BE2C (cell line): ENCODE data around the gene PRSS53.

Experiments
- DNase-seq: peaks from one replicate; pipeline ENCODE4 v3.0.0-alpha.2; 2020
- H3K27me3 ChIP-seq: fragments of 250-450 bp; sonication (Bioruptor Pico); 2 replicates; pipeline ENCODE4 v1.5.1; 2020; ENCODE audit warnings: mild to moderate bottlenecking
- H3K36me3 ChIP-seq: fragments of 250-450 bp; sonication (Bioruptor Pico); 2 replicates; pipeline ENCODE4 v1.5.1; 2020; ENCODE audit warnings: mild to moderate bottlenecking
- H3K4me1 ChIP-seq: fragments of 250-450 bp; sonication (Bioruptor Pico); 2 replicates; pipeline ENCODE4 v1.5.1; 2020
- H3K4me3 ChIP-seq: 2 replicates; pipeline ENCODE4 v1.5.1; 2011; ENCODE audit warnings: low read depth, low read length
- H3K9me3 ChIP-seq: fragments of 250-450 bp; sonication (Bioruptor Pico); 2 replicates; pipeline ENCODE4 v1.5.1; 2020
- TF ChIP-seq, protein P1 (sequence below): IDR thresholded peaks from 2 replicates; pipeline ENCODE4 v1.5.1; 2012; ENCODE audit warnings: mild to moderate bottlenecking, low read depth, low read length

PRSS53 gene

DNA sequence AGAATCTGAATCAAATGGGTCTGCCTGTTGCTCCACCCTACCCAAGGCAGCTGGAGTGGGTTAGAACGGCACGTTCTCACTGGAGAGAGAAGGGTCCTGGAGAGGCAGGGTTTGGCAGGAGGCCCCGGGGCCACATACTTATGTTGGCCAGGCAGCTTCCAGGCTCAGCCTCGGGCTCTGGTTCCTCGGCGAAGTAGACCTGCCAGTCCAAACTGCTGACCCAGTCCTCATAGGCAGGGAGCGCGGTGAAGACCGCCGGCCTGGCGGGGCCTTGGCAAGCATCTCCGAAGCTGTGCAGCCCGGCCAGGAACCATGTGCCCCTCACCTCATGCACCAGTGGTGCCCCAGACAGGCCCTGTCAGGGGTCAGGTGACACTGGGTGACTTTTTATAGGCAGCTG, 4.8 kb downstream of the PRSS53 start:
- TF ChIP-seq, protein P1, sequence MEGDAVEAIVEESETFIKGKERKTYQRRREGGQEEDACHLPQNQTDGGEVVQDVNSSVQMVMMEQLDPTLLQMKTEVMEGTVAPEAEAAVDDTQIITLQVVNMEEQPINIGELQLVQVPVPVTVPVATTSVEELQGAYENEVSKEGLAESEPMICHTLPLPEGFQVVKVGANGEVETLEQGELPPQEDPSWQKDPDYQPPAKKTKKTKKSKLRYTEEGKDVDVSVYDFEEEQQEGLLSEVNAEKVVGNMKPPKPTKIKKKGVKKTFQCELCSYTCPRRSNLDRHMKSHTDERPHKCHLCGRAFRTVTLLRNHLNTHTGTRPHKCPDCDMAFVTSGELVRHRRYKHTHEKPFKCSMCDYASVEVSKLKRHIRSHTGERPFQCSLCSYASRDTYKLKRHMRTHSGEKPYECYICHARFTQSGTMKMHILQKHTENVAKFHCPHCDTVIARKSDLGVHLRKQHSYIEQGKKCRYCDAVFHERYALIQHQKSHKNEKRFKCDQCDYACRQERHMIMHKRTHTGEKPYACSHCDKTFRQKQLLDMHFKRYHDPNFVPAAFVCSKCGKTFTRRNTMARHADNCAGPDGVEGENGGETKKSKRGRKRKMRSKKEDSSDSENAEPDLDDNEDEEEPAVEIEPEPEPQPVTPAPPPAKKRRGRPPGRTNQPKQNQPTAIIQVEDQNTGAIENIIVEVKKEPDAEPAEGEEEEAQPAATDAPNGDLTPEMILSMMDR = no peak
- Histone ChIP-seq H3K27me3 (no peaks in the 10 kb centered on the region), H3K36me3 (peaks cover 31% of the 10 kb centered on the region), H3K4me3 (no peak overlapping the region), H3K4me1 (no peaks in the 10 kb centered on the region; the same call in 1 of the 2 replicates), H3K9me3 (no peaks in the 10 kb centered on the region)
- DNase-seq = no peak

DNA sequence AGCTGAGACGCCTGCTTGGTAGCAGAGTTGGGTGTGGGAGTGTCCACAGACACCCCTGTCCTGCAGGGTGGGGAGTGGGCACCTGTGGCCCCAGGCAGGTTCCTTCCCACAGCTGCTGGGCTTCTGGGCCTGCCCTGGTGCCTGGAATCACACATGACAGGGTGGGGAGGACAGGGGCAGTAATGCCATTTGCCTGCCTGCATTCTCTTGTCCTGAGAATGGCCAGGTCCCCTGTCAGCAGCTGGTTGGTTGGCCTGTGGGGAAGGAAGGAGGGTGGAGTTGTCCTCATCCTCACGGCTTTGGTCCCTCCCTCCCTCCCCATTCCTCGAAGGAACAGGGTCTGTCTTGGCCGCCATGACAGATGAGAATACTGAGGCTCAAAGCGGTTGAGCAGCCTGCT, 5.2 kb downstream of the PRSS53 start:
- Histone ChIP-seq H3K4me3 (no peak overlapping the region), H3K27me3 (no peaks in the 10 kb centered on the region), H3K4me1 (no peaks in the 10 kb centered on the region; the same call in 1 of the 2 replicates), H3K36me3 (peaks cover 35% of the 10 kb centered on the region), H3K9me3 (no peaks in the 10 kb centered on the region)
- DNase-seq = no peak
- TF ChIP-seq, protein P1 = no peak

DNA sequence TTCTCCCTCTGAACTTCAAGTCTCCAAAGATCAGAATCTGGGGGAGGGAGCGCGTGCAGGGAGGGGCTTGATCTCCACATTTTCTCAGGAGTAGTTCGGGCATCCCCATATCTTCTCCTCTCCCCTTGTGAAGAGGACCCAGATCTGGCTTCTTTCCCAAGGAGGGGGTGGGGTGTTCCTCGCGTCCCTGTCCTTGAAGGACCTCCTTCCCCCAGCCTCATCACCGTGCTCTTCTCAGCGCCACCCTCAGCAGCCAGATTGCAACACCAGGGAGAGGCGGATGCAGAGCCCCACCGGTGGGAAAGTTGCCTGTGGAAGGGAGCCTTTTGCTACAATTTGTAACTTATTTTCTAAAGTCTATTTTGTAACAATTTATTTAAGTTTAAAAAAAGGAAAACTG, 5.7 kb downstream of the PRSS53 start:
- TF ChIP-seq, protein P1 = no peak
- H3K4me1 ChIP-seq = no peaks in the 10 kb centered on the region; the same call in 1 of the 2 replicates
- peaks cover 40% of the 10 kb centered on the region for H3K36me3 ChIP-seq

DNA sequence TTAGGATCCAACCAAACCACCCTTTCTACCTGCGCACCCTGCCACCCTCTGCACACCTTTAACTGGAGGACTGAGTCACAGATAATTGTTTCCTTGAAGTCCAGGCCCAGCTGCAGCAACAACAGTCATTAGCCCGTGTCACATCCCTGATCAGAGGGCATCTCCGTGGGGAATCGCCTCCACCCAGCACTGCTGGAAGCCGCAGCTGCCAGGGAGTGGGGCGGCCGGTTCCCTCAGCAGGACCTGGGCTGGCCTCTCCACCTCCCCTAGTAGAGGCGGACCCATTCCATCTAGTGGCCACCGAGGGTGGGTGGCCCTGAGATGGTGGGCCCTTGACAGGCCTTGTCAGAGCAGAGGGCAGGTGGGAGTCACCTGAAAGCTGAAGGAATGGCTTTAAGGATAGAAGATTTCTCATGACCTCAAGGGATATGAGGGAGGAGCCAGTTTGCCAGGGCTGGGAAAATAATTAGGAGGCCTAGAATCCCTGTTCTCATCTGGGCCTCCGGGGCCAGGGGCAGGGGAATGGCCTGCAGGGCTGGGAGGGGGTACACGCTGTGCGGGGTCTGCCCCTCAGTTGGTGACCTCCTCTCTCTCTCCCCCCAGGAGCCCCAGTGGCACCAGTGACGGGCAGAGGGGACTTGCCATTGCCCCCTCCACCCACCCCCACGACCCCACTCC, 6.2 kb downstream of the PRSS53 start:
- Histone ChIP-seq H3K9me3 (no peaks in the 10 kb centered on the region), H3K36me3 (peaks cover 45% of the 10 kb centered on the region), H3K4me1 (no peaks in the 10 kb centered on the region; the same call in 1 of the 2 replicates), H3K27me3 (no peaks in the 10 kb centered on the region), H3K4me3 (no peak overlapping the region)
- no peak for DNase-seq
- TF ChIP-seq, protein P1 = no peak

More for the DNA sequence above, 5.7 kb downstream of the PRSS53 start:
- H3K9me3 ChIP-seq = no peaks in the 10 kb centered on the region
- no peak for DNase-seq
- no peaks in the 10 kb centered on the region for H3K27me3 ChIP-seq
- H3K4me3 ChIP-seq = no peak overlapping the region

DNA sequence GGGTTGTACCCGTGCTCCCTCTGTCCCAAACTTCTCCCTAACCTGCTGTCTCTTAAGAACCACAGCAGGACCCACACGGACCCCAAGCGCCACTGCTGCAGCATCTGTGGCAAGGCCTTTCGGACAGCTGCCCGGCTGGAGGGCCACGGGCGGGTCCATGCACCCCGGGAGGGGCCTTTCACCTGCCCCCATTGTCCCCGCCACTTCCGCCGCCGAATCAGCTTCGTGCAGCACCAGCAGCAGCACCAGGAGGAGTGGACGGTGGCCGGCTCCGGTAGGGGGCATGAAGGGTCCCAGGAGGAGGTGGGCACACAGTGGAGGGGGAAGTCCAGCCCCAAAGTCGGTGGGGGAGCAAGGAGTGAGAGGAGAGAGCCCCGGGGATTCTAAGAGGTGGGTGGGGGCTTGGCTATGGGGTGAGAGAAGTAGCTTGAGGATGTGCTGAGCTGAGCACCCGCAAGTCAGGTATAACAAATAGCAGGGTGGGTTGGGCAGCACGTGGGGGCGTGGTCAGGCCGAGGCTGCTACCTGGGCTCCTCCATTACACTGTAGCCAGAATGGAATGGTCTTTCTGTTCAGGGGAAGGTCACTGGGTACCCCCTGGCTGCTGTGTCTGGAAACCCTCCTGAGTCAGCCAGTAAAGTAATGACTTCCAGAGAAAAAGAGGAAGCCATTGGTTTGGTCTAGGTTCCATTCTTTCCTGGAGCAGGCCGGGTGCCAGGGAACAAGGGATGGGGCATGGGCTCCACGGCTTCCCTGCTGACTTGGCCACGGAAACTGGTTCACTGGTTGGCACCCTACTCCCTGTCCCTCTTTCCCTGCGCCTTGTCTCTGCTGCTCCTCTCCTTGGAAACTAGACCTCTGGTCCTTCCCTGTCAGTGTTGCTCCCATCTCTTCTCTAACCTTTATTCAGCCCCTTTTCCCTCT, 7.1 kb downstream of the PRSS53 start:
- TF ChIP-seq, protein P1 = no peak
- no peaks in the 10 kb centered on the region for H3K9me3 ChIP-seq
- no peaks in the 10 kb centered on the region for H3K27me3 ChIP-seq
- H3K4me1 ChIP-seq = no peaks in the 10 kb centered on the region; the same call in 1 of the 2 replicates
- no peak overlapping the region for H3K4me3 ChIP-seq
- DNase-seq = no peak
- H3K36me3 ChIP-seq = peaks cover 54% of the 10 kb centered on the region
